Measurements from ENCODE around the gene ZNF750. TPM values are rescaled to one million over a fixed set of nuclear protein-coding genes. Genes with fewer than 3 reads are reported as not detected.

ZNF750 gene
- total and polyA plus RNA-seq, 3 donors from 2014 or later, result 0.21 to 0.63 (median 0.50) TPM

DNA sequence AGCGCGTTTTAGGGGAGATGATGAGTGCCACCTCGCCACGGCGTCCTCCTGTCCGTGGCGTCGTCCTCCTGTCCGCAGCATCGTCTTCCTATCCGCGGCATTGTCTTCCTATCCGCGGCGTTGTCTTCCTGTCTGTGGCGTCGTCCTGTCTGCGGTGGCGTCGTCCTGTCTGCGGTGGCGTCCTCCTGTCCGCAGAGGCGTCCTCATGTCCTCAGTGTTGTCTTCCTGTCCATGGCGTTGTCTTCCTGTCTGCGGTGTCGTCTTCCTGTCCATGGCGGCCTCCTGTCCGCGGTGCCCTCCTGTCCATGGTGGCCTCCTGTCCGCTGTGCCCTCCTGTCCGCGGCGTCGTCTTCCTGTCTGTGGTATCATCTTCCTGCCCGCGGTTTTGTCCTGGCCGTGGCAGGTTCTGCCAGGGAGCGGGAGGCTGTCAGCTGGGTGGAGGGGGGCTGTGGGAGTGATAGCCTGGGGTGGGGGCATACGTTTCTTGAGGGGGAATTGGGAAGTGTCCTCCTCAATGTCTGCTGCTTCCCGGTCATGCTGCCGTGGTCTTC lies 57.1 kb downstream of the ZNF750 start:
- no peak for DNase-seq
- Histone ChIP-seq H3K4me1 (peaks cover 3% of the 10 kb centered on the region), H3K4me3 (no peak overlapping the region), H3K27ac (no peak overlapping the region), H3K36me3 (ENCODE audit: low read depth, missing control alignments) (no peaks in the 10 kb centered on the region), H3K9me3 (no peaks in the 10 kb centered on the region), H3K27me3 (no peaks in the 10 kb centered on the region)
- WGBS, 2 donors, result 90 to 91% methylated on average over 38 to 42 of the region's 42 CpGs
- TF ChIP-seq, protein P1, sequence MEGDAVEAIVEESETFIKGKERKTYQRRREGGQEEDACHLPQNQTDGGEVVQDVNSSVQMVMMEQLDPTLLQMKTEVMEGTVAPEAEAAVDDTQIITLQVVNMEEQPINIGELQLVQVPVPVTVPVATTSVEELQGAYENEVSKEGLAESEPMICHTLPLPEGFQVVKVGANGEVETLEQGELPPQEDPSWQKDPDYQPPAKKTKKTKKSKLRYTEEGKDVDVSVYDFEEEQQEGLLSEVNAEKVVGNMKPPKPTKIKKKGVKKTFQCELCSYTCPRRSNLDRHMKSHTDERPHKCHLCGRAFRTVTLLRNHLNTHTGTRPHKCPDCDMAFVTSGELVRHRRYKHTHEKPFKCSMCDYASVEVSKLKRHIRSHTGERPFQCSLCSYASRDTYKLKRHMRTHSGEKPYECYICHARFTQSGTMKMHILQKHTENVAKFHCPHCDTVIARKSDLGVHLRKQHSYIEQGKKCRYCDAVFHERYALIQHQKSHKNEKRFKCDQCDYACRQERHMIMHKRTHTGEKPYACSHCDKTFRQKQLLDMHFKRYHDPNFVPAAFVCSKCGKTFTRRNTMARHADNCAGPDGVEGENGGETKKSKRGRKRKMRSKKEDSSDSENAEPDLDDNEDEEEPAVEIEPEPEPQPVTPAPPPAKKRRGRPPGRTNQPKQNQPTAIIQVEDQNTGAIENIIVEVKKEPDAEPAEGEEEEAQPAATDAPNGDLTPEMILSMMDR (IDR thresholded peaks at IDR 0.05), result no peak
- TF ChIP-seq POLR2A (IDR thresholded peaks at IDR 0.05), result no peak
- intact Hi-C loops (cut with DNase I; ENCODE audit: low total_unique reads), result no loop called here

DNA sequence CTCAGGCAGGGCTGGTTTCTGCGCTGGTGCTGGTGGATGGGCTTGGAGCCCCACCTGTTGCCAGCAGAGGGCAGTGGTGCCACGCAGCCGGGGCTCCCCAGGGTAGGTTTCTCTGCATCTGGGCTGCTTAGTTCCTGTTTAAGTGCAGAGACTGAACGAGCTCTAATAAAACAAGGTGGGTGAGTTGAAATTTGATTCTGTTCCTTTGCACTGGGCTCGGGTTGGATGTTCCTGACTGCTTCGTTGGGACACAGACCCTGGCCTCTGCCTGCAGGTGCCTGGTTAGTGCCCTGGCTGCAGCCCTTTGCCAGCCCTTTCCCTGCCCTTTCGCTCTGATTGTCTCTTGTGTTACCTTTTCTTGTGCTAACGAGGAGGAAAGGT lies 57.9 kb downstream of the ZNF750 start:
- 36 to 48% methylated on average over 8 of the region's 8 CpGs for WGBS, 2 donors
- intact Hi-C loops (cut with DNase I; ENCODE audit: low total_unique reads), result no loop called here

DNA sequence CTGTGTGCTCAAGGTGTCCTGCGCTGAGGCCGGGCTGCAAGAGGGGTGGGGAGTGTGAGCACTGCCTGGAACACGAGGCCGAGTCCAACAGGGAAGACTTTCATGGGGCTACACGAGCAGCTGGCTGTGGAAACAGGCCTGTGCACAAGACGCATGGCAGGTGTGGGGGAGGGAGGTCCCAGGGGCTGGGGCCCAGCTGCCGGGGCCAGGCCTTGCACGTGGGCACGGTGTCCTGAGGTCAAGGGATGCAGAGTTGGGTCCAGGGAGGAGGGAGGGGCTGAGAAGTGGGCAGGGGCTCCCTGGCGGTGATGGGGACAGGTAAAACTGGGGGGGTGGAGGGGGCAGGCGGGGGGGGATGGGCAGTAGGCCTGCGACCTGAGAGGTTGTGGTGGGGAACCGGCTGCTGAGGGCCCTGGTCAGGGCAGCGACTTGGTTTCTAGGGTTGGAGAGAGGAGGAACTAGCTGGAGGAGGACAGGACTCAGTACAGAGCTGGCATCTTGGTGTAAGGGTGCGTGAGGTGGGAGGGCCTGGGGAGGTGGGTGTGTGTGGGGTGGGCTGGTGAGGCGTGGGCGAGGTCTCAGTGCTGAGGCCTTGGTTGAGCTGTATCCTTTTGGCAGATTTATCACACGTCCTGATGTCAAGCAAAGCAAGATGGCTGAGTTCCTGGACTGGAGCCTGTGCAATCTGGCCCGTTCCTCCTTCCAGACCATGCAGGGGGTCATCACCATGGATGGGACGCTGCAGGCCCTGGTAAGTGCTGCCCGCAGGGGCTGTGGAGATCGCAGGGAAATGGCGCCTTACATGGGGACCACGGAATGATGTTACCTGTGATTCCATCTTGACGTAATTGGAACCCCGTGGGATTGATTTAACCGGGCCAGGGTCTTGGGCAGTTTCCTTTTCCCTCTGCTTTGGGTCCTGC lies 58.6 kb downstream of the ZNF750 start:
- H3K27me3 ChIP-seq, result no peaks in the 10 kb centered on the region
- no peaks in the 10 kb centered on the region for H3K9me3 ChIP-seq
- H3K4me3 ChIP-seq, result no peak overlapping the region
- H3K36me3 ChIP-seq (ENCODE audit: low read depth, missing control alignments), result no peaks in the 10 kb centered on the region
- no peak overlapping the region for H3K27ac ChIP-seq
- DNase-seq, result no peak
- 75 to 76% methylated on average over 19 to 27 of the region's 27 CpGs for WGBS, 2 donors
- peaks cover 3% of the 10 kb centered on the region for H3K4me1 ChIP-seq
- TF ChIP-seq, protein P1 (IDR thresholded peaks at IDR 0.05), result no peak
- TF ChIP-seq POLR2A (IDR thresholded peaks at IDR 0.05), result no peak
- intact Hi-C loops (cut with DNase I; ENCODE audit: low total_unique reads), result no loop called here

More for the DNA sequence above, 57.9 kb downstream of the ZNF750 start:
- H3K4me3 ChIP-seq, result no peak overlapping the region
- no peak overlapping the region for H3K27ac ChIP-seq
- H3K9me3 ChIP-seq, result no peaks in the 10 kb centered on the region
- peaks cover 3% of the 10 kb centered on the region for H3K4me1 ChIP-seq
- H3K27me3 ChIP-seq, result no peaks in the 10 kb centered on the region
- peak; percentile 82 for DNase-seq
- no peaks in the 10 kb centered on the region for H3K36me3 ChIP-seq (ENCODE audit: low read depth, missing control alignments)
- TF ChIP-seq, protein P1 (IDR thresholded peaks at IDR 0.05), result peak; percentile 84 to 91 (median 90)
- TF ChIP-seq POLR2A (IDR thresholded peaks at IDR 0.05), result no peak

DNA sequence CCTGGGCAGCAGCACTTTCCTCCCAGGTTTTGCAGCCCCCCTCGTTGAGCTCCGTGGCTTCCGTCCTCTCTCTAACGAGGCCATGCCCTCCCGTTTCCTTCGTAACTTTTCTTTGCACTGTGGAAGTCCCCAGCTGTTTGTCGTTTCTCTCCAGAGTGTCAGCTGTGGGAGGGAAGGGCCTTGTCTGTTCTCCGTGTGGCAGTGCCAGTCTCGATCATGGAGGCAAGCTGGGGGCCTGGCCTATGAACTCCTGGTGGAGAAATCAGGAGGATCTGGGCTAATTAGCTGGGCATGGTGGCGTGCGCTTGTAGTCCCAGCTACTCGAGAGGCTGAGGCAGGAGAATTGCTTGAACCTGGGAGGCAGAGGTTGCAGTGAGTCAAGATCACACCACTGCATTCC lies 59.6 kb downstream of the ZNF750 start:
- 66 to 75% methylated on average over 12 of the region's 12 CpGs for WGBS, 2 donors
- no peaks in the 10 kb centered on the region for H3K36me3 ChIP-seq (ENCODE audit: low read depth, missing control alignments)

More for the DNA sequence above, 59.6 kb downstream of the ZNF750 start:
- no peaks in the 10 kb centered on the region for H3K9me3 ChIP-seq
- no peak overlapping the region for H3K27ac ChIP-seq
- DNase-seq, result no peak
- H3K4me3 ChIP-seq, result no peak overlapping the region
- TF ChIP-seq, protein P1 (IDR thresholded peaks at IDR 0.05), result no peak
- no peak for TF ChIP-seq POLR2A (IDR thresholded peaks at IDR 0.05)
- peaks cover 3% of the 10 kb centered on the region for H3K4me1 ChIP-seq
- no peaks in the 10 kb centered on the region for H3K27me3 ChIP-seq
- intact Hi-C loops (cut with DNase I; ENCODE audit: low total_unique reads), result no loop called here
